H1 (cell line): ENCODE data around the gene BNC2. TPM values are rescaled to one million over a fixed set of nuclear protein-coding genes. Genes with fewer than 3 reads are reported as not detected.

Experiments
- CHD2 ChIP-seq: IDR thresholded peaks from 2 replicates; pipeline ENCODE4 v1.6.1; 2012; ENCODE audit warnings: low read length, improper control_type of control experiment
- NRF1 ChIP-seq: IDR thresholded peaks from 2 replicates; pipeline ENCODE4 v1.6.1; 2011; ENCODE audit warnings: mild to moderate bottlenecking, low read depth, low read length, improper control_type of control experiment
- RNF2 ChIP-seq: fragments of 200-900, 300-1000 bp; sonication (generic); IDR thresholded peaks from 2 replicates; pipeline ENCODE4 v1.7.1; 2016; ENCODE audit warnings: borderline replicate concordance, low read depth, mild to moderate bottlenecking, antibody characterized with exemption, low read length; ENCODE audit not compliant: poor library complexity, severe bottlenecking; ENCODE audit errors: missing control alignments
- SP1 ChIP-seq: IDR thresholded peaks from 2 replicates; pipeline ENCODE4 v1.6.1; 2011; ENCODE audit warnings: low read depth, low read length
- SP2 ChIP-seq: IDR thresholded peaks from 2 replicates; pipeline ENCODE4 v1.6.1; 2012; ENCODE audit warnings: mild to moderate bottlenecking, low read length, inconsistent platforms
- TAF7 ChIP-seq: optimal IDR thresholded peaks from 2 replicates; pipeline ENCODE3; 2011; ENCODE audit warnings: low read depth, mild to moderate bottlenecking, inconsistent platforms, low read length, moderate library complexity, borderline replicate concordance
- polyA plus RNA-seq, 7 experiments: library from polyadenylated mRNA; depleted of rRNA in 3 of 7; stranded (reverse) in 5 of 7; unstranded in 2 of 7; fragments of >200 nt in 5 of 7; fragments of 200-250 nt in 2 of 7; gene quantifications; 1 replicate in 5 of 7; 2 replicates in 1 of 7; 4 replicates in 1 of 7; pipeline versions ENCODE4 v1.2.1 to v1.2.3, GENCODE V29; 2011 to 2013; ENCODE audit warnings: missing spikeins in 2 of 7, mixed read lengths in 2 of 7
- total RNA-seq: library from RNA; stranded (reverse); fragmentation: NEBNext Ultra II Directional; extraction: Animal tissue kit (Norgen Biotek cat#: 25700); gene quantifications from 2 replicates; pipeline ENCODE4 v1.2.1, GENCODE V29; 2021

The BNC2 gene
- total and polyA plus RNA-seq, 2 of the 8 experiments (the other 6 are each of a cell fraction or from before 2014, with no cell fraction given), result 16.0 to 26.8 TPM

DNA sequence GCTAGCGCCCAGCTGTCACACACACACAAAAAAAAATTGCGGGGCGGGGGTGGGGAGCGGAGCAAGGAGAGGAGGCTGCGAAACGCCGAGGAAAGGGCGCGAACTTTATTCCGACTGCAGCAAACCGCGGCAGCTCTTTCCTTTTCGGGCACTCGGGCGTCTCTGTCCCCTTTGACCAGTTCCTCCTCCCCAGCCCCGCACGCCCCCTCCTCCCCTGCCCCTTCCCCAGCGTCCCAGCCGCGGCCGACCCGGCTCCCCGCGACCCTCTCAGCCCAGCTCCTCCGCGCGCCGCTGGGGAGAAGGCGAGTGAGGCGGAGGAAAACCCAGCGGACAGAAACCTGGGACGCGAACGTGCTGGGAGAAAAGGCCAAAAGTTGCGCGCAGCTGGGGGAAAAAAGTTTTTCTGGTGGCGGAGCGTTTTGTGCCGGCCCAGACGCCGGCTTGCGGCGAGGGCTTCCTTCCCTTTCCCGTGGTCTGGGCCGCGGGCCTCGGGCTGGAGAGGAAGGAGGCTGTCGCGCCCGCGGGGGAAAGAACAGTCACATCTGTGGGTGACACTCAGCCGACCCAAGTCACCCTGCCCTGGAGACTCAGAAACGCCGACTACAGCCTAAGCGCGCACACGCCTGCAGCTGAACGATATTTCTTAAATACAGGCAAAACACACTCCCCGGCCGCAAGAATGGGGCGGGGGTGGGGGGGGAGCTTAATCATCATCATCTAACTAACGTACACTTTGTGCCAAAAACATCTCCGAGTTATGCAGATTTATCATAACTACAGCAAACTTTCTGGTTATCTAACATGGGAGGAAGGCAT is 1.1 kb upstream of the BNC2 start (continued):
- TF ChIP-seq SP1 (no peak), SP2 (no peak), TAF7 (no peak), NRF1 (no peak), CHD2 (no peak), RNF2 (no peak)
